Measurements from ENCODE around the gene FAF1.
"Not testable (repeated sequence)": the region's sequence is repeated elsewhere in the genome, so short reads cannot be mapped to it uniquely, and the experiment has no call there.

Gene FAF1

GRCh38 chr1:50917138-50918137, 42.6 kb downstream of the FAF1 start:
- Histone ChIP-seq H3K4me2 (ENCODE audit: low read length) (no peak overlapping the region), H2BK12ac (ENCODE audit: low read length) (no peak overlapping the region), H3K9ac (ENCODE audit: low read length) (no peak overlapping the region), H3K36me3 (ENCODE audit: control insufficient read depth in 1 of 2, insufficient read depth in 2 of 2, low read length in 2 of 2) (no peaks in the 10 kb centered on the region), H3K9me3 (ENCODE audit: insufficient read depth, low read depth, low read length) (peaks cover 2% of the 10 kb centered on the region), H3K27me3 (ENCODE audit: insufficient read depth, low read length) (no peaks in the 10 kb centered on the region), H2BK5ac (ENCODE audit: low read depth, low read length, poor library complexity) (no peak overlapping the region), H3K79me1 (ENCODE audit: low read length) (no peaks in the 10 kb centered on the region), H3K79me2 (ENCODE audit: control insufficient read depth, insufficient read depth, low read length, poor library complexity) (peaks cover 2% of the 10 kb centered on the region), H3K4me3 (ENCODE audit: low read depth, low read length) (no peak overlapping the region), H2AK5ac (ENCODE audit: low read length) (no peak overlapping the region), H3K4me1 (ENCODE audit: control insufficient read depth in 1 of 2, insufficient read depth in 2 of 2, low read length in 2 of 2) (no peaks in the 10 kb centered on the region), H2BK120ac (ENCODE audit: insufficient read depth, low read length, poor library complexity) (no peak overlapping the region), H4K12ac (ENCODE audit: low read depth, low read length) (no peak overlapping the region), H3K14ac (ENCODE audit: low read length) (no peak overlapping the region), H2AFZ (ENCODE audit: insufficient read depth, low read length, poor library complexity) (no peak overlapping the region), H3K27ac (ENCODE audit: low read depth, low read length) (no peak overlapping the region), H4K91ac (ENCODE audit: low read depth, low read length) (no peak overlapping the region), H3K23ac (ENCODE audit: low read length) (no peak overlapping the region), H4K8ac (ENCODE audit: low read depth, low read length) (no peak overlapping the region), H3K4ac (ENCODE audit: low read depth, low read length) (no peak overlapping the region), H3K18ac (ENCODE audit: low read length) (no peak overlapping the region)
- DNase-seq = no peak
- WGBS (ENCODE audit: extremely low coverage, insufficient coverage, insufficient read length) = no CpG with 5 or more reads among the region's 4 CpGs

DNA sequence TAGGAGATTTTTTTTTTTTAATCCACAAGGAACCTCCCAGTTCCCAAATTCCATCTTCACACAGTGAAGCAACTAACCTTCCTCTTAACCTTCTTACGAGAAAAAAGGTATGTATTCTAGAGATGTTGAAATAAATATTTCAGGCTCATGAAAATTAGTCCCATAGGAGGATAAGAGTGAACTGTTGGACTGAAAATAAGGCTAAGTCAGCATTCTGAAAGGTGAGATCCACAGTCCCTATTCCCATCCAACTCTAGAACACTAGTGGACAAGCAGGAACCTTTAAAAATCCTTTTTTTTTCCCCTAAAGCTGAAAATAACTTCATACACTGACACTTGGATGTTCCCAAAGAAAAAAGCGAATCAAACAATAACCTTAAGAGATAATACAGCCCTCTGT, 44.4 kb downstream of the FAF1 start:
- H2BK120ac ChIP-seq (ENCODE audit: insufficient read depth, low read length, poor library complexity) = no peak overlapping the region
- no peaks in the 10 kb centered on the region for H3K27me3 ChIP-seq (ENCODE audit: insufficient read depth, low read length)
- H2AFZ ChIP-seq (ENCODE audit: insufficient read depth, low read length, poor library complexity) = no peak overlapping the region
- no peak overlapping the region for H4K8ac ChIP-seq (ENCODE audit: low read depth, low read length)
- no peak overlapping the region for H3K4ac ChIP-seq (ENCODE audit: low read depth, low read length)
- no peak overlapping the region for H3K4me2 ChIP-seq (ENCODE audit: low read length)
- no peak overlapping the region for H4K91ac ChIP-seq (ENCODE audit: low read depth, low read length)
- WGBS (ENCODE audit: extremely low coverage, insufficient coverage, insufficient read length) = no CpG with 5 or more reads among the region's 2 CpGs
- H3K4me1 ChIP-seq (ENCODE audit: control insufficient read depth in 1 of 2, insufficient read depth in 2 of 2, low read length in 2 of 2) = no peaks in the 10 kb centered on the region
- no peak overlapping the region for H3K23ac ChIP-seq (ENCODE audit: low read length)
- no peaks in the 10 kb centered on the region for H3K79me2 ChIP-seq (ENCODE audit: control insufficient read depth, insufficient read depth, low read length, poor library complexity)
- H4K12ac ChIP-seq (ENCODE audit: low read depth, low read length) = no peak overlapping the region
- no peaks in the 10 kb centered on the region for H3K9me3 ChIP-seq (ENCODE audit: insufficient read depth, low read depth, low read length)
- no peak overlapping the region for H2BK12ac ChIP-seq (ENCODE audit: low read length)
- DNase-seq = no peak
- H3K18ac ChIP-seq (ENCODE audit: low read length) = no peak overlapping the region
- H3K79me1 ChIP-seq (ENCODE audit: low read length) = no peaks in the 10 kb centered on the region
- no peak overlapping the region for H3K9ac ChIP-seq (ENCODE audit: low read length)
- no peak overlapping the region for H3K14ac ChIP-seq (ENCODE audit: low read length)
- no peak overlapping the region for H3K27ac ChIP-seq (ENCODE audit: low read depth, low read length)
- no peaks in the 10 kb centered on the region for H3K36me3 ChIP-seq (ENCODE audit: control insufficient read depth in 1 of 2, insufficient read depth in 2 of 2, low read length in 2 of 2)
- H2AK5ac ChIP-seq (ENCODE audit: low read length) = no peak overlapping the region
- no peak overlapping the region for H2BK5ac ChIP-seq (ENCODE audit: low read depth, low read length, poor library complexity)
- H3K4me3 ChIP-seq (ENCODE audit: low read depth, low read length) = no peak overlapping the region

- Histone ChIP-seq H4K8ac (ENCODE audit: low read depth, low read length) (no peak overlapping the region), H2AK5ac (ENCODE audit: low read length) (no peak overlapping the region), H3K27me3 (ENCODE audit: insufficient read depth, low read length) (no peaks in the 10 kb centered on the region), H2BK120ac (ENCODE audit: insufficient read depth, low read length, poor library complexity) (no peak overlapping the region), H3K4me2 (ENCODE audit: low read length) (no peak overlapping the region), H3K9ac (ENCODE audit: low read length) (no peak overlapping the region), H3K4ac (ENCODE audit: low read depth, low read length) (no peak overlapping the region), H3K79me2 (ENCODE audit: control insufficient read depth, insufficient read depth, low read length, poor library complexity) (no peaks in the 10 kb centered on the region), H3K18ac (ENCODE audit: low read length) (no peak overlapping the region), H3K4me1 (ENCODE audit: control insufficient read depth in 1 of 2, insufficient read depth in 2 of 2, low read length in 2 of 2) (no peaks in the 10 kb centered on the region), H2BK12ac (ENCODE audit: low read length) (no peak overlapping the region), H4K12ac (ENCODE audit: low read depth, low read length) (no peak overlapping the region), H3K14ac (ENCODE audit: low read length) (no peak overlapping the region), H3K79me1 (ENCODE audit: low read length) (no peaks in the 10 kb centered on the region), H4K91ac (ENCODE audit: low read depth, low read length) (no peak overlapping the region), H3K23ac (ENCODE audit: low read length) (no peak overlapping the region), H3K4me3 (ENCODE audit: low read depth, low read length) (no peak overlapping the region), H3K27ac (ENCODE audit: low read depth, low read length) (no peak overlapping the region), H2BK5ac (ENCODE audit: low read depth, low read length, poor library complexity) (no peak overlapping the region), H2AFZ (ENCODE audit: insufficient read depth, low read length, poor library complexity) (no peak overlapping the region), H3K36me3 (ENCODE audit: control insufficient read depth in 1 of 2, insufficient read depth in 2 of 2, low read length in 2 of 2) (no peaks in the 10 kb centered on the region), H3K9me3 (ENCODE audit: insufficient read depth, low read depth, low read length) (no peaks in the 10 kb centered on the region)
- no CpG with 5 or more reads among the region's 1 CpG for WGBS (ENCODE audit: extremely low coverage, insufficient coverage, insufficient read length)
- DNase-seq = no peak
Measured at GRCh38 chr1:50913954-50914353, 46.1 kb downstream of the FAF1 start.

DNA sequence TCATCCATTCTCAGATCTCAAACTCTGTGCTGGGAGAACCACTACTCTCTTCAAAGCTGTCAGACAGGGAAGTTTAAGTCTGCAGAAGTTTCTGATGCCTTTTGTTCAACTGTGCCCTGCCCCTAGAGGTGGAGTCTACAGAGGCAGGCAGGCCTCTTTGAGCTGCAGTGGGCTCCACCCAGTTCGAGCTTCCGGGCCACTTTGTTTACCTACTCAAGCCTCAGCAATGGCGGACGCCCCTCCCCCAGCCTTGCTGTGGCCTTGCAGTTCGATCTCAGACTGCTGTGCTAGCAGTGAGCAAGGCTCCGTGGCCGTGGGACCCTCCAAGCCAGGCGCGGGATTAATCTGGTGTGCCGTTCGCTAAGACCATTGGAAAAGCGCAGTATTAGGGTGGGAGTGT, 49.7 kb downstream of the FAF1 start:
- not testable (repeated sequence) for H3K4me2 ChIP-seq (ENCODE audit: low read length); H3K9me3 ChIP-seq (ENCODE audit: insufficient read depth, low read depth, low read length); H3K27me3 ChIP-seq (ENCODE audit: insufficient read depth, low read length); H3K23ac ChIP-seq (ENCODE audit: low read length); H2BK12ac ChIP-seq (ENCODE audit: low read length); H4K8ac ChIP-seq (ENCODE audit: low read depth, low read length); H3K27ac ChIP-seq (ENCODE audit: low read depth, low read length); DNase-seq; H4K91ac ChIP-seq (ENCODE audit: low read depth, low read length); H3K4ac ChIP-seq (ENCODE audit: low read depth, low read length); H2AFZ ChIP-seq (ENCODE audit: insufficient read depth, low read length, poor library complexity); H3K36me3 ChIP-seq (ENCODE audit: control insufficient read depth in 1 of 2, insufficient read depth in 2 of 2, low read length in 2 of 2); H2BK5ac ChIP-seq (ENCODE audit: low read depth, low read length, poor library complexity); H3K79me2 ChIP-seq (ENCODE audit: control insufficient read depth, insufficient read depth, low read length, poor library complexity); H3K79me1 ChIP-seq (ENCODE audit: low read length); H2BK120ac ChIP-seq (ENCODE audit: insufficient read depth, low read length, poor library complexity); H4K12ac ChIP-seq (ENCODE audit: low read depth, low read length); H3K4me3 ChIP-seq (ENCODE audit: low read depth, low read length); H3K4me1 ChIP-seq (ENCODE audit: control insufficient read depth in 1 of 2, insufficient read depth in 2 of 2, low read length in 2 of 2); H3K14ac ChIP-seq (ENCODE audit: low read length); H2AK5ac ChIP-seq (ENCODE audit: low read length); H3K9ac ChIP-seq (ENCODE audit: low read length)
- H3K18ac ChIP-seq (ENCODE audit: low read length) = peak overlapping the region; percentile 53
- WGBS (ENCODE audit: extremely low coverage, insufficient coverage, insufficient read length) = no CpG with 5 or more reads among the region's 12 CpGs
